HepG2 (cell line): Measurements from ENCODE around the gene ZNF322. TPM values are rescaled to one million over a fixed set of nuclear protein-coding genes. Genes with fewer than 3 reads are reported as not detected.

Source experiments
- CSRNP1 ChIP-seq: sonication (generic); formaldehyde crosslinking; IDR thresholded peaks from 2 replicates; pipeline ENCODE4 v1.8.1; 2023; ENCODE audit warnings: mild to moderate bottlenecking, missing genetic modification reagents
- HNF1A ChIP-seq, 2 experiments: sonication (generic) in 1 of 2; formaldehyde crosslinking in 1 of 2; IDR thresholded peaks; 2 replicates each; pipeline versions ENCODE4 v1.4.0 to v1.6.1; 2016 to 2020; ENCODE audit warnings: borderline replicate concordance in 1 of 2, low read depth in 1 of 2, mild to moderate bottlenecking in 1 of 2, missing genetic modification reagents in 1 of 2
- IRF9 ChIP-seq: sonication (generic); formaldehyde crosslinking; IDR thresholded peaks from 2 replicates; pipeline ENCODE4 v1.8.0; 2022; ENCODE audit warnings: missing genetic modification reagents, mild to moderate bottlenecking, borderline replicate concordance
- SRY ChIP-seq: sonication (generic); formaldehyde crosslinking; IDR thresholded peaks from 2 replicates; pipeline ENCODE4 v1.8.0; 2022; ENCODE audit warnings: mild to moderate bottlenecking, missing genetic modification reagents
- TOPORS ChIP-seq: sonication (generic); formaldehyde crosslinking; IDR thresholded peaks from 2 replicates; pipeline ENCODE4 v1.8.0; 2023; ENCODE audit warnings: mild to moderate bottlenecking, missing genetic modification reagents
- ZBED4 ChIP-seq: sonication (generic); formaldehyde crosslinking; IDR thresholded peaks from 2 replicates; pipeline ENCODE4 v1.4.0; 2020; ENCODE audit warnings: missing genetic modification reagents, borderline replicate concordance
- ZBTB8A ChIP-seq: sonication (generic); formaldehyde crosslinking; IDR thresholded peaks from 2 replicates; pipeline ENCODE4 v1.4.0; 2020; ENCODE audit warnings: mild to moderate bottlenecking, low read depth, missing genetic modification reagents, borderline replicate concordance
- ZNF225 ChIP-seq: sonication (generic); formaldehyde crosslinking; IDR thresholded peaks from 2 replicates; pipeline ENCODE4 v1.4.0; 2020; ENCODE audit warnings: mild to moderate bottlenecking, missing genetic modification reagents
- ZNF263 ChIP-seq: sonication (generic); formaldehyde crosslinking; IDR thresholded peaks from 2 replicates; pipeline ENCODE4 v1.4.0; 2020; ENCODE audit warnings: missing genetic modification reagents
- ZNF280D ChIP-seq: sonication (generic); formaldehyde crosslinking; IDR thresholded peaks from 2 replicates; pipeline ENCODE4 v1.5.1; 2020; ENCODE audit warnings: mild to moderate bottlenecking, missing genetic modification reagents
- ZNF670 ChIP-seq: sonication (generic); formaldehyde crosslinking; IDR thresholded peaks from 2 replicates; pipeline ENCODE4 v1.8.0; 2022; ENCODE audit warnings: mild to moderate bottlenecking, missing genetic modification reagents, borderline replicate concordance
- polyA plus RNA-seq, 8 experiments: library from polyadenylated mRNA; depleted of rRNA in 3 of 8; stranded (reverse) in 7 of 8; unstranded in 1 of 8; fragments of >200 nt; fragmentation: Illumina TruSeq in 4 of 8; extraction: Trizol in 4 of 8; gene quantifications; 2 replicates each; pipeline versions ENCODE4 v1.2.1 to v1.2.3, GENCODE V29; 2011 to 2016; ENCODE audit warnings: low read depth in 4 of 8, missing spikeins in 1 of 8, mixed read lengths in 1 of 8; ENCODE audit not compliant: insufficient read depth in 1 of 8
- total RNA-seq, 5 experiments: library from RNA; depleted of rRNA; stranded (reverse); fragments of >200 nt; fragmentation: Illumina TruSeq; extraction: Trizol; gene quantifications; 2 replicates each; pipeline ENCODE4 v1.2.3, GENCODE V29; 2016; ENCODE audit warnings: low read depth in 1 of 5

The ZNF322 gene
- total and polyA plus RNA-seq, 2 of the 13 experiments (the other 11 are each of a cell fraction or from before 2014, with no cell fraction given) = 8.3 to 22.8 TPM

GRCh38 chr6:26659042-26659999 is at the start of gene ZNF322 (continued):
- TF ChIP-seq ZBTB8A (CRISPR knock-in tag) (no peak), ZNF280D (CRISPR knock-in tag) (no peak), ZNF670 (CRISPR knock-in tag) (no peak), ZNF263 (CRISPR knock-in tag) (no peak), HNF1A (IDR thresholded peaks at IDR 0.05; ENCODE audit: low read depth) (no peak), HNF1A (CRISPR knock-in tag; IDR thresholded peaks at IDR 0.05; ENCODE audit: borderline replicate concordance) (no peak), SRY (CRISPR knock-in tag) (peak; percentile 93), TOPORS (CRISPR knock-in tag) (0 out of 2 replicates have a peak, but pooled peaks have one; percentile 45), ZBED4 (CRISPR knock-in tag) (no peak; the same call in 1 of the 2 replicates), CSRNP1 (CRISPR knock-in tag) (peak; percentile 62; the same call in 1 of the 2 replicates), ZNF225 (CRISPR knock-in tag) (0 out of 2 replicates have a peak, but pooled peaks have one; percentile 50), IRF9 (CRISPR knock-in tag) (no peak)
